IMR-90 (cell line): ENCODE measurements around the gene NXPH4. TPM values are rescaled to one million over a fixed set of nuclear protein-coding genes. Genes with fewer than 3 reads are reported as not detected.

Experiments
- ATAC-seq: fragments of 200-7000 bp; cut with Tn5 transposase; 2 replicates; pipeline ENCODE4 v1.9.1; 2020; ENCODE audit warnings: low read depth, mild to moderate bottlenecking, moderate library complexity
- BruUV-seq: library from RNA; stranded (reverse); fragments of 400-500 nt; replicated peaks from 2 replicates; lab custom pipeline; 2021; lab: Mats Ljungman, UMichigan
- CTCF ChIA-PET: fragments of 300-600 bp; formaldehyde crosslinking; extraction: SDS; loops from one replicate; lab custom pipeline; 2021; ENCODE audit warnings: antibody characterized with exemption; lab: Yijun Ruan, JAX
- POLR2A ChIA-PET: fragments of 300-600 bp; sonication (Branson Sonifier 250); formaldehyde crosslinking; loops from one replicate; lab custom pipeline; 2022; ENCODE audit warnings: antibody characterized with exemption; ENCODE audit not compliant: unreplicated experiment; lab: Charles Lee
- DNase-seq: peaks from one replicate; pipeline ENCODE4 v3.0.0; 2013
- H2AFZ ChIP-seq: replicated peaks from 2 replicates; pipeline ENCODE3; 2013; ENCODE audit warnings: low read length, mild to moderate bottlenecking; ENCODE audit not compliant: poor library complexity
- H2AK5ac ChIP-seq: 2 replicates; pipeline ENCODE4 v1.6.1; 2013; ENCODE audit warnings: low read depth, low read length, inconsistent platforms
- H2AK9ac ChIP-seq: replicated peaks from 2 replicates; pipeline ENCODE3; 2013; ENCODE audit warnings: mild to moderate bottlenecking, low read depth, low read length, moderate library complexity; ENCODE audit not compliant: poor library complexity
- H2BK120ac ChIP-seq: 2 replicates; pipeline ENCODE4 v1.6.1; 2013; ENCODE audit warnings: low read depth, low read length, inconsistent platforms
- H2BK15ac ChIP-seq: 3 replicates; pipeline ENCODE4 v1.6.1; 2013; ENCODE audit warnings: low read depth, low read length, inconsistent platforms
- H2BK20ac ChIP-seq: 2 replicates; pipeline ENCODE4 v1.6.1; 2013; ENCODE audit warnings: low read depth, mild to moderate bottlenecking, inconsistent platforms, low read length, moderate library complexity
- H2BK5ac ChIP-seq: 2 replicates; pipeline ENCODE4 v1.6.1; 2013; ENCODE audit warnings: mild to moderate bottlenecking, low read depth, low read length, inconsistent platforms; ENCODE audit not compliant: poor library complexity, severe bottlenecking
- H3K14ac ChIP-seq: replicated peaks from 2 replicates; pipeline ENCODE4 v1.6.1; 2013; ENCODE audit warnings: low read depth, low read length, inconsistent platforms
- H3K18ac ChIP-seq: 2 replicates; pipeline ENCODE4 v1.6.1; 2013; ENCODE audit warnings: low read depth, low read length, control low read depth
- H3K23ac ChIP-seq: 2 replicates; pipeline ENCODE4 v1.6.1; 2013; ENCODE audit warnings: low read depth, low read length, inconsistent platforms
- H3K27ac ChIP-seq: 2 replicates; pipeline ENCODE4 v1.5.1; 2013; ENCODE audit warnings: mild to moderate bottlenecking, control low read depth, low read length; ENCODE audit not compliant: insufficient read depth
- H3K27me3 ChIP-seq: 2 replicates; pipeline ENCODE4 v1.6.1; 2013; ENCODE audit warnings: low read length; ENCODE audit not compliant: control insufficient read depth, insufficient read depth
- H3K36me3 ChIP-seq: 2 replicates; pipeline ENCODE4 v1.6.1; 2013; ENCODE audit warnings: low read length, mixed read lengths; ENCODE audit not compliant: control insufficient read depth, insufficient read depth
- H3K4ac ChIP-seq: 2 replicates; pipeline ENCODE4 v1.6.1; 2013; ENCODE audit warnings: low read depth, low read length, inconsistent platforms
- H3K4me1 ChIP-seq: 2 replicates; pipeline ENCODE4 v1.6.1; 2013; ENCODE audit warnings: low read length, mixed read lengths; ENCODE audit not compliant: control insufficient read depth, insufficient read depth
- H3K4me2 ChIP-seq: 2 replicates; pipeline ENCODE4 v1.6.1; 2013; ENCODE audit warnings: low read depth, mild to moderate bottlenecking, control low read depth, low read length, moderate library complexity
- H3K4me3 ChIP-seq: 2 replicates; pipeline ENCODE4 v1.5.1; 2013; ENCODE audit warnings: low read depth, mild to moderate bottlenecking, control low read depth, low read length, moderate library complexity; ENCODE audit not compliant: insufficient read depth
- H3K56ac ChIP-seq: 2 replicates; pipeline ENCODE4 v1.6.1; 2013; ENCODE audit warnings: low read length, inconsistent platforms; ENCODE audit not compliant: insufficient read depth; ENCODE audit errors: extremely low read depth
- H3K79me1 ChIP-seq, 2 experiments: 2 replicates each; pipeline ENCODE4 v1.6.1; 2013; ENCODE audit warnings: low read length in 2 of 2, inconsistent platforms in 1 of 2, low read depth in 1 of 2
- H3K9ac ChIP-seq: 2 replicates; pipeline ENCODE4 v1.6.1; 2013; ENCODE audit warnings: low read depth, low read length, control low read depth
- H3K9me1 ChIP-seq: 2 replicates; pipeline ENCODE4 v1.6.1; 2013; ENCODE audit warnings: low read length, inconsistent platforms; ENCODE audit not compliant: insufficient read depth
- H3K9me3 ChIP-seq: 2 replicates; pipeline ENCODE4 v1.6.1; 2013; ENCODE audit warnings: low read length; ENCODE audit not compliant: control insufficient read depth, insufficient read depth
- H4K20me1 ChIP-seq: 2 replicates; pipeline ENCODE4 v1.6.1; 2013; ENCODE audit warnings: low read length, inconsistent platforms; ENCODE audit not compliant: insufficient read depth
- H4K5ac ChIP-seq: 2 replicates; pipeline ENCODE4 v1.6.1; 2013; ENCODE audit warnings: mild to moderate bottlenecking, low read depth, low read length, control low read depth
- H4K8ac ChIP-seq, 2 experiments: 2 replicates each; pipeline ENCODE4 v1.6.1; 2013; ENCODE audit warnings: low read depth in 2 of 2, low read length in 2 of 2, control low read depth in 1 of 2, inconsistent platforms in 1 of 2
- H4K91ac ChIP-seq: 2 replicates; pipeline ENCODE4 v1.6.1; 2013; ENCODE audit warnings: low read depth, low read length, inconsistent platforms; ENCODE audit not compliant: insufficient read depth
- BHLHE40 ChIP-seq: fragments of 150-350 bp; IDR thresholded peaks from 2 replicates; pipeline ENCODE4 v1.6.1; 2016; ENCODE audit warnings: mild to moderate bottlenecking, low read depth, low read length
- CHD1 ChIP-seq: IDR thresholded peaks from 2 replicates; pipeline ENCODE4 v1.6.1; 2012; ENCODE audit warnings: low read depth, low read length, improper control_type of control experiment
- CTCF ChIP-seq: conservative IDR thresholded peaks from 2 replicates; pipeline ENCODE4 v1.5.1; 2012; ENCODE audit warnings: mild to moderate bottlenecking, low read depth, low read length, improper control_type of control experiment
- ELK1 ChIP-seq: fragments of 150-350 bp; IDR thresholded peaks from 2 replicates; pipeline ENCODE4 v1.6.1; 2016; ENCODE audit warnings: low read depth, mild to moderate bottlenecking, low read length, moderate library complexity, borderline replicate concordance
- MAZ ChIP-seq: IDR thresholded peaks from 2 replicates; pipeline ENCODE4 v1.6.1; 2012; ENCODE audit warnings: low read depth, mild to moderate bottlenecking, low read length, improper control_type of control experiment, moderate library complexity, borderline replicate concordance
- MXI1 ChIP-seq: IDR thresholded peaks from 2 replicates; pipeline ENCODE4 v1.6.1; 2012; ENCODE audit warnings: low read depth, mild to moderate bottlenecking, low read length, moderate library complexity, borderline replicate concordance
- RAD21 ChIP-seq: IDR thresholded peaks from 2 replicates; pipeline ENCODE4 v1.6.1; 2012; ENCODE audit warnings: low read length, improper control_type of control experiment
- RFX5 ChIP-seq: IDR thresholded peaks from 2 replicates; pipeline ENCODE4 v1.8.0; 2012; ENCODE audit warnings: low read depth, mild to moderate bottlenecking, low read length, moderate library complexity
- USF2 ChIP-seq: fragments of 150-350 bp; IDR thresholded peaks from 2 replicates; pipeline ENCODE4 v1.6.1; 2017; ENCODE audit warnings: mild to moderate bottlenecking, antibody characterized with exemption, low read length, low read depth
- WGBS, 2 experiments: methylation state at CpG; one replicate each; pipeline versions ENCODE4 v1.1.5 to v1.1.7; 2013; ENCODE audit warnings: missing lambda C conversion rate in 2 of 2; ENCODE audit not compliant: insufficient read length in 1 of 2; ENCODE audit errors: extremely low coverage in 2 of 2; 5-methylcytosine and 5-hydroxymethylcytosine counted together
- dilution Hi-C: fragments of 300-500 bp; cut with HindIII; formaldehyde crosslinking; loops from one replicate; pipeline ENCODE4 v1.14.3; 2018; ENCODE audit warnings: low sequenced_read_pairs; ENCODE audit not compliant: unreplicated experiment
- in situ Hi-C: fragments of 300-500 bp; cut with MboI; formaldehyde crosslinking; loops from 3 replicates; pipeline ENCODE4 v1.14.3; 2019; ENCODE audit warnings: low sequenced_read_pairs, inconsistent platforms, mixed read lengths
- intact Hi-C: fragments of 100-400 bp; cut with micrococcal nuclease; formaldehyde crosslinking; loops from 2 replicates; pipeline ENCODE4 v1.10.0; 2022
- polyA plus RNA-seq, 3 experiments: library from polyadenylated mRNA; depleted of rRNA; stranded (reverse); fragments of >200 nt; gene quantifications; 2 replicates each; pipeline ENCODE4 v1.2.3, GENCODE V29; 2012; ENCODE audit warnings: low replicate concordance in 1 of 3
- total RNA-seq: library from RNA; depleted of rRNA; stranded (reverse); fragments of >200 nt; gene quantifications from 2 replicates; pipeline ENCODE4 v1.2.3, GENCODE V29; 2012

Gene NXPH4
- total and polyA plus RNA-seq, 2 of the 4 experiments (the other 2 are of a cell fraction) = 0.36 to 3.8 TPM

- TF ChIP-seq USF2 (no peak), ELK1 (no peak)
Measured at GRCh38 chr12:57180321-57180989, 36.1 kb upstream of the NXPH4 start (continued).

GRCh38 chr12:57181072-57181471 lies 35.5 kb upstream of the NXPH4 start:
- Histone ChIP-seq H3K36me3 (peaks cover 93% of the 10 kb centered on the region), H2AK9ac (no peak overlapping the region), H3K4me3 (no peak overlapping the region), H3K14ac (no peak overlapping the region), H2AFZ (no peak overlapping the region), H3K9me3 (no peaks in the 10 kb centered on the region), H4K5ac (no peak overlapping the region), H3K18ac (no peak overlapping the region), H2BK20ac (no peak overlapping the region), H3K27ac (no peak overlapping the region), H3K23ac (no peak overlapping the region), H3K4ac (no peak overlapping the region), H4K91ac (no peak overlapping the region), H3K9ac (no peak overlapping the region), H4K8ac (no peak overlapping the region), H4K20me1 (peaks cover 21% of the 10 kb centered on the region), H3K9me1 (no peaks in the 10 kb centered on the region), H2AK5ac (no peak overlapping the region), H3K79me1 (peaks cover 8 to 38% of the 10 kb centered on the region in 2 experiments), H2BK120ac (no peak overlapping the region), H2BK15ac (no peak overlapping the region), H3K4me2 (no peak overlapping the region), H2BK5ac (no peak overlapping the region), H3K4me1 (no peaks in the 10 kb centered on the region), H3K56ac (no peak overlapping the region), H3K27me3 (no peaks in the 10 kb centered on the region)
- ATAC-seq = no peak
- BruUV-seq = no TSS peak
- ChIA-PET CTCF (no interaction called here), POLR2A (no interaction called here)
- dilution Hi-C loops = no loop called here
- WGBS, 2 experiments = 60% methylated on average over 1 of the region's 9 CpGs; no CpG with 5 or more reads in 1 of the 2 experiments
- DNase-seq = no peak
- in situ Hi-C loops = no loop called here
- intact Hi-C loops = no loop called here
- TF ChIP-seq MXI1 (no peak), CTCF (no peak), BHLHE40 (no peak), MAZ (no peak), ELK1 (no peak), RAD21 (no peak), RFX5 (no peak), CHD1 (no peak), USF2 (no peak)
